CD14-positive monocyte (primary cell): ENCODE results near the gene LIMS2. TPM values are rescaled to one million over a fixed set of nuclear protein-coding genes. Genes with fewer than 3 reads are reported as not detected.

Source experiments
- DNase-seq, 3 donors: peaks; one replicate each; pipeline ENCODE4 v3.0.0-alpha.2; 2011 to 2022
- H2AFZ ChIP-seq: 2 replicates; pipeline ENCODE4 v1.6.0; 2012; ENCODE audit warnings: mild to moderate bottlenecking, low read depth, low read length, inconsistent platforms; ENCODE audit not compliant: insufficient read depth, poor library complexity, severe bottlenecking
- H3K27ac ChIP-seq, 2 donors: 1 replicate in 1 of 2; 2 replicates in 1 of 2; pipeline ENCODE4 v1.5.1; 2012 to 2013; ENCODE audit warnings: low read length in 2 of 2, control low read depth in 1 of 2, inconsistent platforms in 1 of 2, low read depth in 1 of 2, mild to moderate bottlenecking in 1 of 2
- H3K27me3 ChIP-seq, 2 donors: one replicate each; pipeline versions ENCODE4 v1.6.0 to v1.6.1; 2011 to 2013; ENCODE audit warnings: low read length in 2 of 2; ENCODE audit not compliant: control insufficient read depth in 2 of 2, insufficient read depth in 2 of 2
- H3K36me3 ChIP-seq, 2 donors: replicated peaks in 1 of 2; 1 replicate in 1 of 2; 2 replicates in 1 of 2; pipeline versions ENCODE4 v1.5.1 to v1.6.1; 2012 to 2013; ENCODE audit warnings: low read length in 2 of 2, control low read depth in 1 of 2, inconsistent platforms in 1 of 2, mild to moderate bottlenecking in 1 of 2; ENCODE audit not compliant: insufficient read depth in 2 of 2, control insufficient read depth in 1 of 2
- H3K4me1 ChIP-seq, 2 donors: 1 replicate in 1 of 2; 2 replicates in 1 of 2; pipeline versions ENCODE4 v1.5.1 to v1.6.1; 2012 to 2013; ENCODE audit warnings: low read length in 2 of 2, control low read depth in 1 of 2, inconsistent platforms in 1 of 2, mild to moderate bottlenecking in 1 of 2, moderate library complexity in 1 of 2; ENCODE audit not compliant: insufficient read depth in 2 of 2, control insufficient read depth in 1 of 2
- H3K4me2 ChIP-seq: replicated peaks from 2 replicates; pipeline ENCODE3; 2012; ENCODE audit warnings: low read length, moderate library complexity, mild to moderate bottlenecking; ENCODE audit not compliant: poor library complexity, severe bottlenecking; ENCODE audit errors: extremely low read depth
- H3K4me3 ChIP-seq, 3 experiments: fragments of 200-600 bp in 1 of 3; sonication (generic) in 1 of 3; replicated peaks in 1 of 3; 1 replicate in 2 of 3; 2 replicates in 1 of 3; pipeline ENCODE4 v1.5.1; 2011 to 2013; ENCODE audit warnings: low read length in 3 of 3, mild to moderate bottlenecking in 3 of 3, control low read depth in 2 of 3, low read depth in 2 of 3, inconsistent platforms in 1 of 3, moderate library complexity in 1 of 3
- H3K79me2 ChIP-seq: 2 replicates; pipeline ENCODE4 v1.6.0; 2012; ENCODE audit warnings: mild to moderate bottlenecking, control low read depth, inconsistent platforms, low read length, moderate library complexity; ENCODE audit not compliant: insufficient read depth
- H3K9ac ChIP-seq: 2 replicates; pipeline ENCODE4 v1.6.0; 2017; ENCODE audit warnings: low read length, mild to moderate bottlenecking; ENCODE audit not compliant: insufficient read depth, poor library complexity, severe bottlenecking
- H3K9me3 ChIP-seq, 2 donors: replicated peaks in 1 of 2; 1 replicate in 1 of 2; 2 replicates in 1 of 2; pipeline versions ENCODE4 v1.5.1 to v1.6.1; 2012 to 2013; ENCODE audit warnings: low read length in 2 of 2, control low read depth in 1 of 2; ENCODE audit not compliant: control insufficient read depth in 1 of 2, insufficient read depth in 1 of 2
- H4K20me1 ChIP-seq: 2 replicates; pipeline ENCODE4 v1.6.0; 2012; ENCODE audit warnings: mild to moderate bottlenecking, low read length, control low read depth, moderate library complexity; ENCODE audit not compliant: insufficient read depth
- H3K27ac Mint-ChIP-seq, 7 donors: one replicate each; pipeline ENCODE4 v1.8.0; 2020; ENCODE audit warnings: mild to moderate bottlenecking in 7 of 7, mixed read lengths in 7 of 7, moderate library complexity in 6 of 7, inconsistent platforms in 2 of 7
- H3K27me3 Mint-ChIP-seq, 3 donors: one replicate each; pipeline ENCODE4 v1.8.0; 2021 to 2022; ENCODE audit warnings: low read depth in 3 of 3, mild to moderate bottlenecking in 3 of 3, mixed read lengths in 3 of 3, moderate library complexity in 3 of 3, inconsistent platforms in 1 of 3
- H3K36me3 Mint-ChIP-seq, 2 donors: one replicate each; pipeline ENCODE4 v1.8.0; 2020; ENCODE audit warnings: mixed read lengths in 2 of 2, inconsistent platforms in 1 of 2, mild to moderate bottlenecking in 1 of 2
- H3K4me1 Mint-ChIP-seq: one replicate; pipeline ENCODE4 v1.8.0; 2020; ENCODE audit warnings: mild to moderate bottlenecking, mixed read lengths
- H3K4me3 Mint-ChIP-seq, 2 donors: one replicate each; pipeline ENCODE4 v1.8.0; 2020; ENCODE audit warnings: mild to moderate bottlenecking in 2 of 2, mixed read lengths in 2 of 2, moderate library complexity in 1 of 2
- H3K9me3 Mint-ChIP-seq, 7 donors: one replicate each; pipeline ENCODE4 v1.8.0; 2020 to 2022; ENCODE audit warnings: mixed read lengths in 7 of 7, mild to moderate bottlenecking in 6 of 7, moderate library complexity in 6 of 7, inconsistent platforms in 2 of 7
- WGBS: methylation state at CpG from one replicate; pipeline ENCODE4 v1.1.5; 2013; ENCODE audit warnings: missing lambda C conversion rate; ENCODE audit not compliant: insufficient coverage; 5-methylcytosine and 5-hydroxymethylcytosine counted together
- intact Hi-C, 2 donors: fragments of 100-400 bp; cut with micrococcal nuclease; formaldehyde crosslinking; loops; one replicate each; pipeline versions ENCODE4 v1.15.0 to v1.15.1; 2023
- polyA plus RNA-seq, 3 donors: library from polyadenylated mRNA; depleted of rRNA in 1 of 3; unstranded in 2 of 3; stranded (reverse) in 1 of 3; fragments of 300-500 nt in 2 of 3; fragments of >200 nt in 1 of 3; fragmentation: Illumina TruSeq in 2 of 3; gene quantifications; 1 replicate in 2 of 3; 2 replicates in 1 of 3; pipeline ENCODE4 v1.2.3, GENCODE V29; 2012 to 2021
- TF ChIP-seq, protein P1 (sequence below): fragments of 200-600 bp; IDR thresholded peaks from one replicate; pipeline ENCODE4 v1.8.0; 2022; ENCODE audit warnings: antibody characterized with exemption, mild to moderate bottlenecking

The LIMS2 gene
- polyA plus RNA-seq, 3 donors, result 0.13 to 1.3 (median 0.23) TPM

- DNase-seq, result no peak
- WGBS, result 83% methylated on average over 18 of the region's 25 CpGs
Measured at GRCh38 chr2:127608061-127609030, 67.0 kb downstream of the LIMS2 start.

GRCh38 chr2:127607399-127607908 is 67.9 kb downstream of the LIMS2 start:
- peak overlapping the region in 1 of 7 donors; percentile 31 for H3K27ac Mint-ChIP-seq
- no peaks in the 10 kb centered on the region for H3K4me1 Mint-ChIP-seq

More at GRCh38 chr2:127608061-127609030, 67.0 kb downstream of the LIMS2 start:
- Mint-ChIP-seq H3K4me3 (no peak overlapping the region), H3K4me1 (no peaks in the 10 kb centered on the region), H3K9me3 (peaks cover 9 to 26% (median 19%) of the 10 kb centered on the region in 7 donors), H3K27ac (no peak overlapping the region), H3K27me3 (peaks cover 0 to 2% (median 1%) of the 10 kb centered on the region in 3 donors), H3K36me3 (peaks cover 0 to 7% of the 10 kb centered on the region in 2 donors)
- H3K4me3 ChIP-seq, result no peak overlapping the region
- no peaks in the 10 kb centered on the region for H3K36me3 ChIP-seq
- intact Hi-C loops, result no loop called here
- H3K9me3 ChIP-seq, result peaks cover 3 to 18% of the 10 kb centered on the region in 2 donors
- no peaks in the 10 kb centered on the region for H3K27me3 ChIP-seq
- H3K9ac ChIP-seq, result no peak overlapping the region
- H3K4me1 ChIP-seq, result no peaks in the 10 kb centered on the region
- H3K4me2 ChIP-seq, result no peak overlapping the region
- TF ChIP-seq, protein P1, sequence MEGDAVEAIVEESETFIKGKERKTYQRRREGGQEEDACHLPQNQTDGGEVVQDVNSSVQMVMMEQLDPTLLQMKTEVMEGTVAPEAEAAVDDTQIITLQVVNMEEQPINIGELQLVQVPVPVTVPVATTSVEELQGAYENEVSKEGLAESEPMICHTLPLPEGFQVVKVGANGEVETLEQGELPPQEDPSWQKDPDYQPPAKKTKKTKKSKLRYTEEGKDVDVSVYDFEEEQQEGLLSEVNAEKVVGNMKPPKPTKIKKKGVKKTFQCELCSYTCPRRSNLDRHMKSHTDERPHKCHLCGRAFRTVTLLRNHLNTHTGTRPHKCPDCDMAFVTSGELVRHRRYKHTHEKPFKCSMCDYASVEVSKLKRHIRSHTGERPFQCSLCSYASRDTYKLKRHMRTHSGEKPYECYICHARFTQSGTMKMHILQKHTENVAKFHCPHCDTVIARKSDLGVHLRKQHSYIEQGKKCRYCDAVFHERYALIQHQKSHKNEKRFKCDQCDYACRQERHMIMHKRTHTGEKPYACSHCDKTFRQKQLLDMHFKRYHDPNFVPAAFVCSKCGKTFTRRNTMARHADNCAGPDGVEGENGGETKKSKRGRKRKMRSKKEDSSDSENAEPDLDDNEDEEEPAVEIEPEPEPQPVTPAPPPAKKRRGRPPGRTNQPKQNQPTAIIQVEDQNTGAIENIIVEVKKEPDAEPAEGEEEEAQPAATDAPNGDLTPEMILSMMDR, result no peak
- no peaks in the 10 kb centered on the region for H4K20me1 ChIP-seq
- no peak overlapping the region for H3K27ac ChIP-seq
- no peaks in the 10 kb centered on the region for H3K79me2 ChIP-seq
- no peak overlapping the region for H2AFZ ChIP-seq

More at GRCh38 chr2:127607399-127607908, 67.9 kb downstream of the LIMS2 start:
- intact Hi-C loops, result no loop called here
- TF ChIP-seq, protein P1, result no peak
- H3K27me3 Mint-ChIP-seq, result peaks cover 0 to 2% (median 1%) of the 10 kb centered on the region in 3 donors
- no peak overlapping the region for H3K4me3 Mint-ChIP-seq
- H3K36me3 Mint-ChIP-seq, result peaks cover 0 to 5% of the 10 kb centered on the region in 2 donors
- Histone ChIP-seq H2AFZ (no peak overlapping the region), H3K4me3 (no peak overlapping the region), H3K9me3 (peaks cover 2 to 20% of the 10 kb centered on the region in 2 donors), H3K4me2 (no peak overlapping the region), H3K4me1 (no peaks in the 10 kb centered on the region), H4K20me1 (no peaks in the 10 kb centered on the region), H3K9ac (no peak overlapping the region), H3K27me3 (no peaks in the 10 kb centered on the region), H3K36me3 (no peaks in the 10 kb centered on the region), H3K27ac (no peak overlapping the region), H3K79me2 (no peaks in the 10 kb centered on the region)
- DNase-seq, result no peak
- WGBS, result 98% methylated on average over 5 of the region's 9 CpGs
- H3K9me3 Mint-ChIP-seq, result peaks cover 6 to 25% (median 20%) of the 10 kb centered on the region in 7 donors
